Fibroblast of mammary gland (primary cell): ENCODE data around the gene KAT2A.

Experiments used
- DNase-seq: peaks from one replicate; pipeline ENCODE4 v3.0.0-alpha.2; 2010; ENCODE audit warnings: low read depth
- H3K4me3 ChIP-seq: 2 replicates; pipeline ENCODE4 v1.5.1; 2011; ENCODE audit warnings: low read depth, mild to moderate bottlenecking, low read length, moderate library complexity; ENCODE audit not compliant: control insufficient read depth
- CTCF ChIP-seq: conservative IDR thresholded peaks from 2 replicates; pipeline ENCODE4 v1.5.1; 2011; ENCODE audit warnings: low read depth, low read length, inconsistent platforms; ENCODE audit not compliant: control insufficient read depth, insufficient read depth

The KAT2A gene

GRCh38 chr17:42113293-42114069, 7.7 kb downstream of the KAT2A start:
- no peak overlapping the region for H3K4me3 ChIP-seq
- DNase-seq = no peak
- no peak for TF ChIP-seq CTCF

GRCh38 chr17:42112552-42113176, 8.5 kb downstream of the KAT2A start, which contains the start of gene DHX58:
DHX58 (minus strand) TSS chr17:42112714; CDS start chr17:42111892, 822 bp downstream.
- peak within 1 kb of the TSS; percentile 49 for H3K4me3 ChIP-seq
- peak; percentile 82 for DNase-seq
- no peak for TF ChIP-seq CTCF

- peak; percentile 53 for DNase-seq
- peak overlapping the region; percentile 49 for H3K4me3 ChIP-seq
- no peak for TF ChIP-seq CTCF
These were observed 9.2 kb downstream of the KAT2A start for GRCh38 chr17:42111871-42112551.

GRCh38 chr17:42111265-42111636, 9.9 kb downstream of the KAT2A start:
- DNase-seq = no peak
- no peak for TF ChIP-seq CTCF
- no peak overlapping the region for H3K4me3 ChIP-seq

- no peak overlapping the region for H3K4me3 ChIP-seq
- TF ChIP-seq CTCF = no peak
- no peak for DNase-seq
These were observed 10.6 kb downstream of the KAT2A start for GRCh38 chr17:42110301-42111264.

- TF ChIP-seq CTCF = no peak
- DNase-seq = no peak
- no peak overlapping the region for H3K4me3 ChIP-seq
These were observed 12.1 kb downstream of the KAT2A start for GRCh38 chr17:42109086-42109485.
